IPS-20b (cell line): ENCODE data around the gene VWA8.

Experiments used
- H3K27ac ChIP-seq: one replicate; pipeline ENCODE4 v1.5.1; 2013; ENCODE audit warnings: low read length
- H3K27me3 ChIP-seq: 2 replicates; pipeline ENCODE4 v1.6.1; 2013; ENCODE audit warnings: mild to moderate bottlenecking, low read length, inconsistent platforms; ENCODE audit not compliant: insufficient read depth
- H3K36me3 ChIP-seq: 2 replicates; pipeline ENCODE4 v1.6.1; 2013; ENCODE audit warnings: low read depth, mild to moderate bottlenecking, inconsistent platforms, low read length, moderate library complexity; ENCODE audit not compliant: insufficient read depth
- H3K4me1 ChIP-seq: 2 replicates; pipeline ENCODE4 v1.6.1; 2013; ENCODE audit warnings: mild to moderate bottlenecking, control low read depth, inconsistent platforms, low read length, moderate library complexity; ENCODE audit not compliant: insufficient read depth
- H3K4me3 ChIP-seq: 2 replicates; pipeline ENCODE4 v1.5.1; 2013; ENCODE audit warnings: mild to moderate bottlenecking, low read length, inconsistent platforms
- H3K9ac ChIP-seq: 2 replicates; pipeline ENCODE4 v1.6.1; 2013; ENCODE audit warnings: low read depth, mild to moderate bottlenecking, inconsistent platforms, low read length, moderate library complexity
- H3K9me3 ChIP-seq: 2 replicates; pipeline ENCODE4 v1.6.1; 2013; ENCODE audit warnings: mild to moderate bottlenecking, low read depth, low read length, inconsistent platforms; ENCODE audit not compliant: insufficient read depth

The VWA8 gene

GRCh38 chr13:41554626-41555386, 406.1 kb downstream of the VWA8 start:
- Histone ChIP-seq H3K4me1 (no peaks in the 10 kb centered on the region), H3K27ac (no peak overlapping the region), H3K27me3 (no peaks in the 10 kb centered on the region), H3K9me3 (no peaks in the 10 kb centered on the region), H3K9ac (no peak overlapping the region), H3K36me3 (no peaks in the 10 kb centered on the region), H3K4me3 (no peak overlapping the region)

GRCh38 chr13:41554180-41554579, 406.7 kb downstream of the VWA8 start:
- no peaks in the 10 kb centered on the region for H3K27me3 ChIP-seq
- no peaks in the 10 kb centered on the region for H3K4me1 ChIP-seq
- H3K27ac ChIP-seq = no peak overlapping the region
- H3K9ac ChIP-seq = no peak overlapping the region
- H3K4me3 ChIP-seq = no peak overlapping the region
- no peaks in the 10 kb centered on the region for H3K36me3 ChIP-seq
- H3K9me3 ChIP-seq = no peaks in the 10 kb centered on the region

- Histone ChIP-seq H3K9ac (no peak overlapping the region), H3K4me3 (no peak overlapping the region)
Measured at GRCh38 chr13:41552031-41552430, 408.9 kb downstream of the VWA8 start.

GRCh38 chr13:41550276-41550675, 410.6 kb downstream of the VWA8 start:
- Histone ChIP-seq H3K4me1 (no peaks in the 10 kb centered on the region), H3K4me3 (no peak overlapping the region), H3K36me3 (no peaks in the 10 kb centered on the region), H3K27me3 (no peaks in the 10 kb centered on the region), H3K9ac (no peak overlapping the region), H3K27ac (no peak overlapping the region), H3K9me3 (no peaks in the 10 kb centered on the region)

More at GRCh38 chr13:41552031-41552430, 408.9 kb downstream of the VWA8 start:
- Histone ChIP-seq H3K27ac (no peak overlapping the region), H3K9me3 (no peaks in the 10 kb centered on the region), H3K36me3 (no peaks in the 10 kb centered on the region), H3K27me3 (no peaks in the 10 kb centered on the region), H3K4me1 (no peaks in the 10 kb centered on the region)

- Histone ChIP-seq H3K27ac (no peak overlapping the region), H3K9me3 (no peaks in the 10 kb centered on the region), H3K4me1 (no peaks in the 10 kb centered on the region), H3K36me3 (no peaks in the 10 kb centered on the region), H3K27me3 (no peaks in the 10 kb centered on the region), H3K4me3 (no peak overlapping the region), H3K9ac (no peak overlapping the region)
Measured at GRCh38 chr13:41549491-41549890, 411.4 kb downstream of the VWA8 start.

- H3K4me1 ChIP-seq = no peaks in the 10 kb centered on the region
- no peak overlapping the region for H3K27ac ChIP-seq
- H3K4me3 ChIP-seq = no peak overlapping the region
- no peaks in the 10 kb centered on the region for H3K9me3 ChIP-seq
- no peaks in the 10 kb centered on the region for H3K27me3 ChIP-seq
- no peak overlapping the region for H3K9ac ChIP-seq
- H3K36me3 ChIP-seq = no peaks in the 10 kb centered on the region
Measured at GRCh38 chr13:41548910-41549309, 412.0 kb downstream of the VWA8 start.

- Histone ChIP-seq H3K9ac (no peak overlapping the region), H3K4me3 (no peak overlapping the region), H3K27ac (no peak overlapping the region), H3K27me3 (no peaks in the 10 kb centered on the region), H3K4me1 (no peaks in the 10 kb centered on the region), H3K9me3 (no peaks in the 10 kb centered on the region), H3K36me3 (no peaks in the 10 kb centered on the region)
Measured at GRCh38 chr13:41548031-41548430, 412.9 kb downstream of the VWA8 start.

GRCh38 chr13:41547251-41548000, 413.5 kb downstream of the VWA8 start:
- H3K27ac ChIP-seq = no peak overlapping the region

GRCh38 chr13:41546372-41547190, 414.3 kb downstream of the VWA8 start:
- H3K9me3 ChIP-seq = no peaks in the 10 kb centered on the region
- no peak overlapping the region for H3K4me3 ChIP-seq
- no peaks in the 10 kb centered on the region for H3K4me1 ChIP-seq
- H3K27me3 ChIP-seq = no peaks in the 10 kb centered on the region
- no peak overlapping the region for H3K9ac ChIP-seq
- no peak overlapping the region for H3K27ac ChIP-seq
- H3K36me3 ChIP-seq = no peaks in the 10 kb centered on the region

More at GRCh38 chr13:41547251-41548000, 413.5 kb downstream of the VWA8 start:
- Histone ChIP-seq H3K4me3 (no peak overlapping the region), H3K9me3 (no peaks in the 10 kb centered on the region), H3K9ac (no peak overlapping the region), H3K4me1 (no peaks in the 10 kb centered on the region), H3K36me3 (no peaks in the 10 kb centered on the region), H3K27me3 (no peaks in the 10 kb centered on the region)

GRCh38 chr13:41545432-41545707, 415.5 kb downstream of the VWA8 start:
- Histone ChIP-seq H3K4me1 (no peaks in the 10 kb centered on the region), H3K4me3 (no peak overlapping the region), H3K27me3 (no peaks in the 10 kb centered on the region), H3K9ac (no peak overlapping the region), H3K36me3 (no peaks in the 10 kb centered on the region), H3K27ac (no peak overlapping the region), H3K9me3 (no peaks in the 10 kb centered on the region)

GRCh38 chr13:41543664-41544300, 417.1 kb downstream of the VWA8 start:
- Histone ChIP-seq H3K9ac (no peak overlapping the region), H3K27me3 (no peaks in the 10 kb centered on the region), H3K36me3 (no peaks in the 10 kb centered on the region), H3K4me3 (no peak overlapping the region; the same call in 1 of the 2 replicates), H3K9me3 (no peaks in the 10 kb centered on the region), H3K27ac (no peak overlapping the region), H3K4me1 (no peaks in the 10 kb centered on the region)
